DMS 273 (cell line): Measurements from ENCODE around the gene ALDOB.

ENCODE experiments used
- DNase-seq: peaks from one replicate; lab custom pipeline; 2025; ENCODE audit not compliant: unreplicated experiment; lab: John Stamatoyannopoulos, UW

The ALDOB gene

GRCh38 chr9:101427957-101428655 is 7.5 kb downstream of the ALDOB start:
- no peak for DNase-seq

GRCh38 chr9:101427358-101427757 is 8.2 kb downstream of the ALDOB start:
- DNase-seq = no peak

- peak; percentile 9 for DNase-seq
These were observed 13.9 kb downstream of the ALDOB start for GRCh38 chr9:101421653-101422065.

- DNase-seq = no peak
These were observed 15.7 kb downstream of the ALDOB start for GRCh38 chr9:101419863-101420262.

- no peak for DNase-seq
These were observed 16.8 kb downstream of the ALDOB start for GRCh38 chr9:101418518-101419430.

- no peak for DNase-seq
These were observed 17.6 kb downstream of the ALDOB start for GRCh38 chr9:101417977-101418376.

- no peak for DNase-seq
These were observed 18.2 kb downstream of the ALDOB start for GRCh38 chr9:101417389-101417788.

GRCh38 chr9:101415578-101415977 is 20.0 kb downstream of the ALDOB start:
- DNase-seq = no peak

- no peak for DNase-seq
These were observed 20.7 kb downstream of the ALDOB start for GRCh38 chr9:101414839-101415238.

- peak; percentile 30 for DNase-seq
These were observed 26.5 kb downstream of the ALDOB start for GRCh38 chr9:101409079-101409477.

GRCh38 chr9:101408374-101409078 is 27.0 kb downstream of the ALDOB start:
- peak; percentile 26 for DNase-seq

- no peak for DNase-seq
These were observed 31.9 kb downstream of the ALDOB start for GRCh38 chr9:101403516-101404285.

- DNase-seq = peak; percentile 11
These were observed 35.5 kb downstream of the ALDOB start for GRCh38 chr9:101400120-101400519.

- DNase-seq = peak; percentile 46
These were observed 36.0 kb downstream of the ALDOB start for GRCh38 chr9:101399643-101399970.

GRCh38 chr9:101398930-101399642 is 36.5 kb downstream of the ALDOB start:
- DNase-seq = peak; percentile 48

GRCh38 chr9:101398068-101398929 is 37.3 kb downstream of the ALDOB start, which contains the start of the genes MRPL50 and ZNF189:
Gene MRPL50, minus strand, starts transcription at chr9:101398618. Its CDS starts 26 bp downstream, at chr9:101398592.
Gene ZNF189, plus strand, starts transcription at chr9:101398851. Its CDS starts 306 bp downstream, at chr9:101399157.
- peak; percentile 99 for DNase-seq

GRCh38 chr9:101397746-101398067 is 37.9 kb downstream of the ALDOB start:
- peak; percentile 66 for DNase-seq

- no peak for DNase-seq
These were observed 40.9 kb downstream of the ALDOB start for GRCh38 chr9:101394687-101395086.

- DNase-seq = no peak
These were observed 42.4 kb downstream of the ALDOB start for GRCh38 chr9:101393135-101393534.
